Endothelial cell of umbilical vein (primary cell): ENCODE data around the gene ADCY3. TPM values are rescaled to one million over a fixed set of nuclear protein-coding genes. Genes with fewer than 3 reads are reported as not detected.

ENCODE experiments used
- BruUV-seq: library from RNA; stranded (reverse); fragments of 400-500 nt; replicated peaks from 2 replicates; lab custom pipeline; 2021; lab: Mats Ljungman, UMichigan
- CTCF ChIA-PET: fragments of 300-600, 350-600 bp; sonication (Branson Sonifier 250); formaldehyde crosslinking; loops from one replicate; lab custom pipeline; 2021; ENCODE audit warnings: antibody characterized with exemption, inconsistent platforms; lab: Charles Lee
- POLR2A ChIA-PET: fragments of 300-600, 350-600 bp; sonication (Branson Sonifier 250); formaldehyde crosslinking; loops from one replicate; lab custom pipeline; 2021; ENCODE audit warnings: antibody characterized with exemption, inconsistent platforms; lab: Charles Lee
- DNase-seq: peaks from one replicate; pipeline ENCODE4 v3.0.0-alpha.2; 2011; ENCODE audit warnings: low read depth, low spot score
- FAIRE-seq: peaks from 2 replicates; lab custom pipeline; 2011; peaks lifted over from hg19 to GRCh38; lab: Jason Lieb, UNC
- H2AFZ ChIP-seq: 2 replicates; pipeline ENCODE4 v1.6.0; 2012; ENCODE audit warnings: low read depth, low read length, control low read depth, inconsistent platforms
- H3K27ac ChIP-seq: 2 replicates; pipeline ENCODE4 v1.5.1; 2011; ENCODE audit warnings: low read depth, mild to moderate bottlenecking, control low read depth, low read length, moderate library complexity; ENCODE audit not compliant: insufficient read depth
- H3K27me3 ChIP-seq, 2 experiments: 2 replicates each; pipeline versions ENCODE4 v1.6.0 to v1.6.1; 2011; ENCODE audit warnings: low read length in 2 of 2, mixed read lengths in 1 of 2; ENCODE audit not compliant: control insufficient read depth in 2 of 2, insufficient read depth in 2 of 2
- H3K36me3 ChIP-seq, 2 experiments: 2 replicates in 1 of 2; 3 replicates in 1 of 2; pipeline ENCODE4 v1.5.1; 2011; ENCODE audit warnings: low read length in 2 of 2, mild to moderate bottlenecking in 1 of 2, moderate library complexity in 1 of 2; ENCODE audit not compliant: control insufficient read depth in 2 of 2, insufficient read depth in 2 of 2; ENCODE audit errors: extremely low read depth in 1 of 2
- H3K4me1 ChIP-seq: 3 replicates; pipeline ENCODE4 v1.5.1; 2011; ENCODE audit warnings: mild to moderate bottlenecking, low read length; ENCODE audit not compliant: control insufficient read depth, insufficient read depth; ENCODE audit errors: extremely low read depth
- H3K4me2 ChIP-seq: 2 replicates; pipeline ENCODE4 v1.6.1; 2011; ENCODE audit warnings: low read length, control low read depth, mixed read lengths; ENCODE audit not compliant: insufficient read depth
- H3K4me3 ChIP-seq, 3 experiments: fragments of 200-600 bp in 1 of 3; sonication (generic), shearing (Covaris generic) in 1 of 3; replicated peaks in 1 of 3; 2 replicates each; pipeline ENCODE4 v1.5.1; 2011 to 2016; ENCODE audit warnings: control low read depth in 3 of 3, low read length in 3 of 3, mild to moderate bottlenecking in 2 of 3, inconsistent platforms in 1 of 3, low read depth in 1 of 3, moderate library complexity in 1 of 3; ENCODE audit not compliant: insufficient read depth in 1 of 3
- H3K79me2 ChIP-seq: 2 replicates; pipeline ENCODE4 v1.6.0; 2012; ENCODE audit warnings: low read length, inconsistent platforms; ENCODE audit not compliant: control insufficient read depth, insufficient read depth
- H3K9ac ChIP-seq: replicated peaks from 2 replicates; pipeline ENCODE3; 2011; ENCODE audit warnings: low read length, control low read depth; ENCODE audit not compliant: insufficient read depth; ENCODE audit errors: extremely low read depth
- H3K9me1 ChIP-seq: replicated peaks from 3 replicates; pipeline ENCODE4 v1.6.0; 2011; ENCODE audit warnings: mild to moderate bottlenecking, low read length; ENCODE audit not compliant: control insufficient read depth, insufficient read depth; ENCODE audit errors: extremely low read depth
- H3K9me3 ChIP-seq: replicated peaks from 2 replicates; pipeline ENCODE4 v1.5.1; 2012; ENCODE audit warnings: low read length, inconsistent platforms; ENCODE audit not compliant: control insufficient read depth, insufficient read depth
- H4K20me1 ChIP-seq: replicated peaks from 2 replicates; pipeline ENCODE3; 2011; ENCODE audit warnings: mild to moderate bottlenecking, low read length; ENCODE audit not compliant: control insufficient read depth, insufficient read depth; ENCODE audit errors: extremely low read depth
- EZH2 ChIP-seq: IDR thresholded peaks from 2 replicates; pipeline ENCODE4 v1.6.1; 2012; ENCODE audit warnings: borderline replicate concordance, low read depth, mild to moderate bottlenecking, moderate library complexity, low read length, inconsistent platforms; ENCODE audit not compliant: severe bottlenecking
- FOS ChIP-seq: IDR thresholded peaks from 2 replicates; pipeline ENCODE4 v1.6.1; 2011; ENCODE audit warnings: mild to moderate bottlenecking, low read length, moderate library complexity, borderline replicate concordance; ENCODE audit not compliant: insufficient read depth
- GATA2 ChIP-seq: IDR thresholded peaks from 2 replicates; pipeline ENCODE4 v1.7.0; 2011; ENCODE audit warnings: low read depth, mild to moderate bottlenecking, moderate library complexity, mixed read lengths, low read length; ENCODE audit not compliant: insufficient read length, insufficient read depth
- JUN ChIP-seq: IDR thresholded peaks from 2 replicates; pipeline ENCODE4 v1.6.1; 2011; ENCODE audit warnings: borderline replicate concordance, low read depth; ENCODE audit not compliant: insufficient read length, insufficient read depth
- MYC ChIP-seq: IDR thresholded peaks from one replicate; pipeline ENCODE4 v1.6.1; 2011; ENCODE audit warnings: mild to moderate bottlenecking, low read depth, low read length
- POLR2A ChIP-seq: IDR thresholded peaks from 2 replicates; pipeline ENCODE4 v1.6.1; 2012; ENCODE audit warnings: low read depth, mild to moderate bottlenecking, control low read depth, low read length
- POLR2AphosphoS5 ChIP-seq: IDR thresholded peaks from 2 replicates; pipeline ENCODE4 v1.6.1; 2012; ENCODE audit warnings: low read depth, mild to moderate bottlenecking, control low read depth, low read length, moderate library complexity; ENCODE audit not compliant: insufficient read depth
- dilution Hi-C: fragments of 300-500 bp; cut with MboI; formaldehyde crosslinking; loops from one replicate; pipeline ENCODE4 v1.15.0; 2019; ENCODE audit warnings: low sequenced_read_pairs; ENCODE audit not compliant: extremely low pct_ligation_motif_present
- intact Hi-C: fragments of 100-400 bp; cut with micrococcal nuclease; formaldehyde crosslinking; loops from one replicate; pipeline ENCODE4 v1.10.0; 2022
- polyA plus RNA-seq, 4 experiments: library from polyadenylated mRNA; depleted of rRNA in 3 of 4; stranded (reverse) in 3 of 4; unstranded in 1 of 4; fragments of >200 nt; gene quantifications; 2 replicates each; pipeline versions ENCODE4 v1.2.1 to v1.2.3, GENCODE V29; 2011 to 2012; ENCODE audit warnings: missing spikeins in 1 of 4
- total RNA-seq: library from RNA; stranded (reverse); gene quantifications from 2 replicates; pipeline ENCODE4 v1.2.3, GENCODE V29; 2021
- TF ChIP-seq, protein P1 (sequence below): IDR thresholded peaks from 2 replicates; pipeline ENCODE4 v1.6.1; 2011; ENCODE audit not compliant: insufficient read depth, insufficient read length
- TF ChIP-seq, protein P2 (sequence below), 2 donors: IDR thresholded peaks; 1 replicate in 1 of 2; 2 replicates in 1 of 2; pipeline ENCODE4 v1.5.1; 2011; ENCODE audit warnings: low read length in 2 of 2, mild to moderate bottlenecking in 2 of 2, moderate library complexity in 2 of 2, control low read depth in 1 of 2, inconsistent platforms in 1 of 2, low read depth in 1 of 2; ENCODE audit not compliant: insufficient read depth in 1 of 2; ENCODE audit errors: extremely low read depth in 1 of 2

Gene ADCY3
- total and polyA plus RNA-seq, 2 donors (not counting 3 experiments of a cell fraction or from before 2014, with no cell fraction given): 54.0 to 61.3 TPM

DNA sequence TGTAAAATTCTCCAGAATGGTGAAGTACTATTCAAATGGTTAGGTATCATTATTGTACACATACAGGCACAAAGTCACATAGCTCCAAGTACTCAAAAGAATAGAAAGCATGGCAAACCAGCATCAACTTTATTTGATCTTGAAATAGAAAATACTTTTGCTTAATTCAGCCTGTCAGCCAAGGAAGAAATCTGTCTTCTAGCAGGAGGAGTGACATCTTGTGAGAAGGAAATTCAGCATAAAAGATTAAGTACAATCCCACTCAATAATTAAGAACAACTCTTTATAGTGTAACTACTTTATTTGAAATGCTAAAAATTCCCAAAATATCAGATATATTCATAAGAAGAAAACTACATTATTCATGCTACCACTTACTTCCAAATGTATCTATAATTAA is 35.9 kb upstream of the ADCY3 start:
- BruUV-seq: no TSS peak
- Histone ChIP-seq H3K27me3 (no peaks in the 10 kb centered on the region), H3K9me1 (no peaks in the 10 kb centered on the region), H4K20me1 (no peaks in the 10 kb centered on the region), H2AFZ (no peak overlapping the region), H3K9ac (no peak overlapping the region), H3K36me3 (peaks cover 5 to 12% of the 10 kb centered on the region in 2 experiments), H3K4me1 (no peaks in the 10 kb centered on the region), H3K4me2 (no peak overlapping the region), H3K9me3 (no peaks in the 10 kb centered on the region), H3K79me2 (no peaks in the 10 kb centered on the region), H3K4me3 (no peak overlapping the region), H3K27ac (no peak overlapping the region)
- dilution Hi-C loops: no loop called here
- DNase-seq (no peak), FAIRE-seq (no peak)
- POLR2A ChIA-PET: no interaction called here
- intact Hi-C loops: no loop called here
- no peak for TF ChIP-seq EZH2
- CTCF ChIA-PET: no interaction called here

DNA sequence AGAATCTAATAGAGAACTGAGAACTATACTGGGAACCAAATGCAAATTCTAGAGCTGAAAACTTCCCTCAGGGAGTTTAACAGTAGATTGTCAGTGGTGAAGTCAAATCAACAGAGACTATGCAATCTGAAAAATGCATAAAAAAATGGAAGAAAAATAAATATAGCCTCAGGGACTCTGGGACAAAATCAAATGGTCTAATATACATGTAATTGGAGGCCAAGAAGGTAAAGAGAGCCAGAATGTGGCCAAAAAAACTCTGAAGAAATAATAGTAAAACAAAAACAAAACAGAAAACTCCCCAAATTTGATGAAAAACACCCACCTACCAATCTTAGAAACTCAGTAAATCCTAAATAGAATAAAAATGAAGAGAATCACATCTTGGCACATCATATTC is 35.2 kb upstream of the ADCY3 start:
- CTCF ChIA-PET: interaction anchor here (1.5 to 1.8 kb wide), 2 partner anchors 18 to 20 kb away, joined by 3 to 4 read pairs; no protein-coding TSS in a partner anchor
- H3K4me3 ChIP-seq: no peak overlapping the region
- H3K36me3 ChIP-seq: peaks cover 5 to 12% of the 10 kb centered on the region in 2 experiments
- no peak overlapping the region for H3K4me2 ChIP-seq
- FAIRE-seq: no peak
- H3K9me1 ChIP-seq: no peaks in the 10 kb centered on the region
- TF ChIP-seq, protein P1, sequence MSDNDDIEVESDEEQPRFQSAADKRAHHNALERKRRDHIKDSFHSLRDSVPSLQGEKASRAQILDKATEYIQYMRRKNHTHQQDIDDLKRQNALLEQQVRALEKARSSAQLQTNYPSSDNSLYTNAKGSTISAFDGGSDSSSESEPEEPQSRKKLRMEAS: no peak
- TF ChIP-seq POLR2A (no peak), FOS (no peak), JUN (no peak), POLR2AphosphoS5 (no peak), EZH2 (no peak), MYC (no peak), GATA2 (no peak)
- TF ChIP-seq, protein P2, sequence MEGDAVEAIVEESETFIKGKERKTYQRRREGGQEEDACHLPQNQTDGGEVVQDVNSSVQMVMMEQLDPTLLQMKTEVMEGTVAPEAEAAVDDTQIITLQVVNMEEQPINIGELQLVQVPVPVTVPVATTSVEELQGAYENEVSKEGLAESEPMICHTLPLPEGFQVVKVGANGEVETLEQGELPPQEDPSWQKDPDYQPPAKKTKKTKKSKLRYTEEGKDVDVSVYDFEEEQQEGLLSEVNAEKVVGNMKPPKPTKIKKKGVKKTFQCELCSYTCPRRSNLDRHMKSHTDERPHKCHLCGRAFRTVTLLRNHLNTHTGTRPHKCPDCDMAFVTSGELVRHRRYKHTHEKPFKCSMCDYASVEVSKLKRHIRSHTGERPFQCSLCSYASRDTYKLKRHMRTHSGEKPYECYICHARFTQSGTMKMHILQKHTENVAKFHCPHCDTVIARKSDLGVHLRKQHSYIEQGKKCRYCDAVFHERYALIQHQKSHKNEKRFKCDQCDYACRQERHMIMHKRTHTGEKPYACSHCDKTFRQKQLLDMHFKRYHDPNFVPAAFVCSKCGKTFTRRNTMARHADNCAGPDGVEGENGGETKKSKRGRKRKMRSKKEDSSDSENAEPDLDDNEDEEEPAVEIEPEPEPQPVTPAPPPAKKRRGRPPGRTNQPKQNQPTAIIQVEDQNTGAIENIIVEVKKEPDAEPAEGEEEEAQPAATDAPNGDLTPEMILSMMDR (IDR thresholded peaks at IDR 0.05; ENCODE audit: extremely low read depth in 1 of 2, insufficient read depth in 1 of 2, low read depth in 1 of 2, low read length in 2 of 2): no peak
- no peaks in the 10 kb centered on the region for H3K4me1 ChIP-seq
- H2AFZ ChIP-seq: no peak overlapping the region
- no peaks in the 10 kb centered on the region for H3K79me2 ChIP-seq
- intact Hi-C loops (no loop called here), dilution Hi-C loops (no loop called here)
- no peaks in the 10 kb centered on the region for H4K20me1 ChIP-seq
- POLR2A ChIA-PET: no interaction called here
- H3K9ac ChIP-seq: no peak overlapping the region
- H3K9me3 ChIP-seq: no peaks in the 10 kb centered on the region
- BruUV-seq: no TSS peak
- H3K27ac ChIP-seq: no peak overlapping the region
- H3K27me3 ChIP-seq: no peaks in the 10 kb centered on the region
- DNase-seq: no peak
